Renal cortex interstitium (tissue), 11 donors: ENCODE data around the gene FEM1B. TPM values are rescaled to one million over a fixed set of nuclear protein-coding genes. Genes with fewer than 3 reads are reported as not detected.

Experiments used
- DNase-seq, 11 donors: peaks; one replicate each; pipeline ENCODE4 v3.0.0-alpha.2; 2013; ENCODE audit warnings: low read depth in 9 of 11, low spot score in 4 of 11; ENCODE audit errors: extremely low read depth in 1 of 11
- polyA plus RNA-seq, 3 donors: library from polyadenylated mRNA; unstranded; fragments of 120-200 nt; gene quantifications; one replicate each; pipeline ENCODE4 v1.2.1, GENCODE V29; 2013; ENCODE audit not compliant: insufficient read length in 3 of 3

The FEM1B gene
- polyA plus RNA-seq, 3 donors = 55.9 to 61.8 (median 56.0) TPM

- no peak for DNase-seq
Measured at GRCh38 chr15:68314563-68314962, 37.0 kb downstream of the FEM1B start.

GRCh38 chr15:68315035-68315434 is 37.5 kb downstream of the FEM1B start:
- no peak for DNase-seq

- DNase-seq = no peak
Measured at GRCh38 chr15:68315495-68316031, 38.0 kb downstream of the FEM1B start.

- no peak for DNase-seq
Measured at GRCh38 chr15:68316061-68316804, 38.7 kb downstream of the FEM1B start.

GRCh38 chr15:68317281-68318007 is 39.9 kb downstream of the FEM1B start:
- no peak for DNase-seq

- no peak for DNase-seq
Measured at GRCh38 chr15:68318008-68318835, 40.7 kb downstream of the FEM1B start.

- DNase-seq = no peak
Measured at GRCh38 chr15:68318931-68319909, 41.7 kb downstream of the FEM1B start.

GRCh38 chr15:68319997-68320396 is 42.5 kb downstream of the FEM1B start:
- DNase-seq = no peak

GRCh38 chr15:68321229-68321628 is 43.7 kb downstream of the FEM1B start:
- no peak for DNase-seq

- no peak for DNase-seq
Measured at GRCh38 chr15:68322796-68323195, 45.3 kb downstream of the FEM1B start.

- DNase-seq = no peak
Measured at GRCh38 chr15:68325726-68326125, 48.2 kb downstream of the FEM1B start.

- no peak for DNase-seq
Measured at GRCh38 chr15:68326711-68327354, 49.3 kb downstream of the FEM1B start.

GRCh38 chr15:68328443-68328842 is 50.9 kb downstream of the FEM1B start:
- no peak for DNase-seq

- no peak for DNase-seq
Measured at GRCh38 chr15:68328964-68329363, 51.4 kb downstream of the FEM1B start.

- no peak for DNase-seq
Measured at GRCh38 chr15:68330416-68330815, 52.9 kb downstream of the FEM1B start.

- DNase-seq = no peak
Measured at GRCh38 chr15:68330901-68331300, 53.4 kb downstream of the FEM1B start.

GRCh38 chr15:68332266-68332665 is 54.7 kb downstream of the FEM1B start:
- no peak for DNase-seq
